Hematopoietic multipotent progenitor cell (in vitro differentiated cells): Measurements from ENCODE around the gene ATPAF2. TPM values are rescaled to one million over a fixed set of nuclear protein-coding genes. Genes with fewer than 3 reads are reported as not detected.
A peak's percentile ranks its signal among the peaks of the same experiment; 100 is the strongest.

Experiments used
- DNase-seq, 3 donors: peaks; one replicate each; pipeline ENCODE4 v3.0.0-alpha.2; 2011 to 2015; ENCODE audit warnings: low read depth in 2 of 3, low spot score in 2 of 3
- total RNA-seq: library from RNA; depleted of rRNA; stranded (reverse); fragments of >200 nt; gene quantifications from one replicate; pipeline ENCODE4 v1.2.3, GENCODE V29; 2012

Gene ATPAF2
- 40.1 TPM for total RNA-seq

DNA sequence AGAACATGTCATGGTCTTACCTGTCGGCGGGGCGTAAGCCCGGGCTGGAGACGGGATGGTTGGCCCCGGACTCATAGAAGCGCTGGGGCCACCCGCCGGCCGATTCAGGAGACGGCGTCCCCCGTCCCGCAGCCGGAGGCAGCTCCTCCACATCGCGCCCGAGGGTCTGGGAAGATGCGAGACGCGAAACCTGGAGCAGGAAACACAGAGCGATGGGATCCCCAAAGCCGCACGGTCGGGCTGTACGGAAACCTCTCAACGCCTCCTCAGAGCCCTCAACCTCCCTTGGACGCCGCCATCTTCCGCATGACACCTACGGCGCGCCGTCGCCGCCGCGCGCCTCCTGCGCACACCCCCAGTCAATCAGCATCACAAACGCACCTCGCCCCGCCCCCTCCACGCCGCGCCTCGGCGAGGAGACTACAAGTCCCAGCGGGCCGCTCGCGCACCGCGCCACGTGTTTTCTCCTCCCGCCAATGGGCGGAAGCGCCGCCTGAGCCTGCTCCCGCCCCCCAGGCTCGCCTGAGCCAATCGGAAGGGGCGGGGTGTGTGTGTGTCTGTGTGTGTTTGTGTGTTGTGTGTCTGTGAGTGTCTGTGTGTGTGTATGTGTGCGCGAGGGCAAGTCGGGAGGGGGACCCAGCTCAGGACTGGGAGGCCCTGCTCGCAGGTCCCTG lies at the start of gene ATPAF2, which contains the start of gene GID4:
Gene ATPAF2 (minus strand): TSS at position 308 of the 674 bp plus-strand sequence. CDS start 155 bp downstream, at position 153.
Gene GID4 (plus strand): TSS at position 548 of the 674 bp plus-strand sequence. CDS start 57 bp downstream, at position 605.
- DNase-seq, result peak; percentile 99 to 100 (median 100)

- DNase-seq, result peak; percentile 83 to 90 (median 89)
Measured at GRCh38 chr17:18087610-18088491, 48.9 kb upstream of the ATPAF2 start, which contains the start of gene DRG2. DRG2 (plus strand) TSS chr17:18087948; CDS start chr17:18088024, 76 bp downstream.

GRCh38 chr17:18084256-18084655 lies 45.3 kb upstream of the ATPAF2 start:
- DNase-seq, result no peak

DNA sequence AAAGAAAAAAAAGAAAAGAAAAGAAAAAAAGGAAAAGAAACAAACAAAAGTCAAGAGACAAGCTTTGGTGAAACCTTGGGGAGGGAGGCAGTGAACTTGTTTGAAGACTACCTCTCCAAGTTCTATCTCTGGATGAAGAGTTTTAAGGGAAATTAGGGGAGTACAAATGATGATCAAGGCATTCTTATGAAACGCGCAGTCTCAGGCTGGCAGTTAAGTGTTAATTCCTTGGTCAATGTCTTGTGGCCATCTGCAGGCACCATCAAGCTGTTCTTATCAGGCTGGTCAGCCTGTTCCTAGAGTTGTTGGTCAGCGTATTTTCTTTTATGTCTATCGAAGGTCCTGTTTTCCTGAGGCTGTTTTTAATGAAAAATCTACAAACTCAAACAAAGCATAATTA lies 40.6 kb upstream of the ATPAF2 start:
- DNase-seq, result no peak

- DNase-seq, result no peak
Measured at GRCh38 chr17:18076936-18077335, 38.0 kb upstream of the ATPAF2 start.

- no peak for DNase-seq
Measured at GRCh38 chr17:18074566-18075272, 35.8 kb upstream of the ATPAF2 start.

DNA sequence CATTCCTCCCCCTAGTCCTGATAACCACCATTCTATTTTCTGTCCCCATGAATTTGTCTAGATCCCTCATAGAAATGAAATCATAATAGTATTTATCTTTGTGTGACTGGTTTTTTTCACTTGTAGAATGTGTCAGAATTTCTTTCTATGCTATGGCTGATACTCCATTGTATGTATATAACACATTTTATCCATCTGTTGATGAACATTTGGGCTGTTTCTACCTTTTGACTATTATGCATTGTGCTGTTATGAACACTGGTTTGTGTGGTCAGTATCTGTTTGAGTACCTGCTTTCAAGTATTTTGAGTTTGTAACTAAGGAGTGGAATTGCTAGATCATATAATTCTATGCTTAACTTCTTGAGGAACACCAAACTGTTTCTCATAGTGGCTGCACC lies 32.8 kb upstream of the ATPAF2 start:
- no peak for DNase-seq

- DNase-seq, result peak in 1 of 3 donors; percentile 33
Measured at GRCh38 chr17:18070861-18071340, 31.9 kb upstream of the ATPAF2 start.

GRCh38 chr17:18069101-18069500 lies 30.1 kb upstream of the ATPAF2 start:
- DNase-seq, result no peak

DNA sequence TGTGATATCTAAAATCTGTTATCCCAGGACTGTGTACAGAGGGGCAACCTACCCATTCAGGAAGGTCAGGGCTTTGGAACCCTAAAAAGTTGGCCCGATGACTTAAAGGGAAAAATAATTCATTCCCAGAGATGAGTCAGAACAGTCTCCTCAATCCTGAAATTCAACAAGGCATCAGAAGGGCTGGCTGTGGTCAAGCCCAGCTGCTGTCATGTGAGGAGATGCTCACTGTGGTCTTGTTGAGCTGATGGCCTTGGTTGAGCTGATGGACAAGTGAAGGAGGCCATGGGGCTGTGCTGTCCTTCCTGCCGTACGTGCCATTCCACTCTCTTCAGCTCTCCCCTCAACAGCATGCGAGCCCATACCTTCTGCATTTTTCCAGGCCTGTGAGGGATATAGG lies 27.9 kb upstream of the ATPAF2 start:
- no peak for DNase-seq

GRCh38 chr17:18065546-18065945 lies 26.6 kb upstream of the ATPAF2 start:
- no peak for DNase-seq

GRCh38 chr17:18064053-18064452 lies 25.1 kb upstream of the ATPAF2 start:
- DNase-seq, result no peak

- no peak for DNase-seq
Measured at GRCh38 chr17:18059283-18059682, 20.3 kb upstream of the ATPAF2 start.

- no peak for DNase-seq
Measured at GRCh38 chr17:18056214-18056613, 17.2 kb upstream of the ATPAF2 start.

- DNase-seq, result no peak
Measured at GRCh38 chr17:18055597-18055996, 16.6 kb upstream of the ATPAF2 start.

- DNase-seq, result no peak
Measured at GRCh38 chr17:18045691-18046350, 6.9 kb upstream of the ATPAF2 start.

DNA sequence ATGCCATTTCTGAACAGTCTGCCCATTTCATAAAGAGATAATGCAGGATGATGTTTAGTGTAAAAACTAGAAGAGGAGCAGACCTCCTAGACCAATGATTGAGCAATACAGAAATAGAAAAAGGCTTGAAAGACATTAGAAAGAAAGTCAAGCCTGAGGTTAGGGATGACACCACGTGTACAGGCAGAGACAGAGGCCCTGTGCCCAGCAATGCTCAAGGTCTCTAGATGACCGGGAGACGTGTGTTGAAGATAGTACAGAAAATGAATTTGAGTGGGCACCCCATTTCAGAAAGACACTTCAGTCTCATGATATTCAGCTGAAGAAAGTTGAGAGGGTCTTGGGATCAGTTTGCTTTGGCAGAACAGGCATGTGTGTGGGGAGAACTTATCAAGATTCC lies 5.6 kb upstream of the ATPAF2 start:
- no peak for DNase-seq

GRCh38 chr17:18043491-18043890 lies 4.5 kb upstream of the ATPAF2 start:
- DNase-seq, result peak in 1 of 3 donors; percentile 33

- DNase-seq, result no peak
Measured at GRCh38 chr17:18042983-18043382, 4.0 kb upstream of the ATPAF2 start.

DNA sequence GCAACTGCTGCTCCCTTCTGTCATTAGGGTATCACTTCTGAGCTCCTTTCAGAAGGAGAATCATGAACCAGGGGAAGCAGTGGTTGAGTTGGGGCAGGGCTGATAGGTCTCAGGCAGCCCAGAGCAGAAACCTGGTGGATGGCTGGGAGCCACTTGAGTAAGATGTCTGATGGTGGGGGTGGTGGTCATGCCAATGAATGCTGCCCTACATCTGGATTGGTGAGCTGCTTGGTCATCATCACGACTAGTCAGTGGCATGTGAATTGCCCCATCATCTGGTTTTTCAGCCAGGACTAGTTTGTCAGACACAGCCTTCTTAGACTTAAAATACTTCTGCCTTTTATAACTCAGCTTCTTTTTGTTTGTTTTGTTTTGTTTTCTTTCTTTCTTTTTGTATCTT lies 2.8 kb upstream of the ATPAF2 start:
- no peak for DNase-seq
